GM13977 (cell line): ENCODE data around the gene PRDM4.
"Not testable (repeated sequence)": the region's sequence is repeated elsewhere in the genome, so short reads cannot be mapped to it uniquely, and the experiment has no call there.

Experiments used
- DNase-seq: peaks from one replicate; pipeline ENCODE4 v3.0.0; 2012; ENCODE audit warnings: low spot score
- in situ Hi-C: fragments of 300-500 bp; cut with MboI; formaldehyde crosslinking; loops from one replicate; pipeline ENCODE4 v1.12.0; 2022; ENCODE audit warnings: low sequenced_read_pairs, low pct_unique_long_range_greater_than_20kb, mixed read lengths, inconsistent platforms; ENCODE audit not compliant: unreplicated experiment
- TF ChIP-seq, protein P1 (sequence below): IDR thresholded peaks from 2 replicates; pipeline ENCODE4 v1.5.1; 2012; ENCODE audit warnings: mild to moderate bottlenecking, control low read depth; ENCODE audit not compliant: insufficient read depth; ENCODE audit errors: extremely low read depth, missing control alignments

PRDM4 gene

DNA sequence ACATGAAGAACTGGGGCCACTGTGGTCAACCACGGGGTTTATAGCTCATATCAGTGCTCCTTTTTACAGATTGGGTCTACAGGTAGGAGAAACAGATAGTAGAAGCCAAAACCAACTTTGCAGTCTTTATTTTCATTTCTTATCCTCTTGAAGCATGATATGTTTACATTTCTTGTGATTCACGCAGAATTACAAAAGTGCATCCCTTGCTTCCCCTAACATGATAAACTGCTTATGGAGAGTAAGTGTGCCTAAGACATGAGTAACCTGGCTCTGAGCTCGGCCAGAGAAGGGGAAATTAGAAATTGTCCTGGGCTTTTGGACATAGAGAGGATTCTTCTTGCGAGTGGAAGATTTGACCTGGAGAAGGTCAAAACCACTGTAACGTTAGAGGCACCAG is 56.9 kb downstream of the PRDM4 start:
- in situ Hi-C loops, result no loop called here
- TF ChIP-seq, protein P1, sequence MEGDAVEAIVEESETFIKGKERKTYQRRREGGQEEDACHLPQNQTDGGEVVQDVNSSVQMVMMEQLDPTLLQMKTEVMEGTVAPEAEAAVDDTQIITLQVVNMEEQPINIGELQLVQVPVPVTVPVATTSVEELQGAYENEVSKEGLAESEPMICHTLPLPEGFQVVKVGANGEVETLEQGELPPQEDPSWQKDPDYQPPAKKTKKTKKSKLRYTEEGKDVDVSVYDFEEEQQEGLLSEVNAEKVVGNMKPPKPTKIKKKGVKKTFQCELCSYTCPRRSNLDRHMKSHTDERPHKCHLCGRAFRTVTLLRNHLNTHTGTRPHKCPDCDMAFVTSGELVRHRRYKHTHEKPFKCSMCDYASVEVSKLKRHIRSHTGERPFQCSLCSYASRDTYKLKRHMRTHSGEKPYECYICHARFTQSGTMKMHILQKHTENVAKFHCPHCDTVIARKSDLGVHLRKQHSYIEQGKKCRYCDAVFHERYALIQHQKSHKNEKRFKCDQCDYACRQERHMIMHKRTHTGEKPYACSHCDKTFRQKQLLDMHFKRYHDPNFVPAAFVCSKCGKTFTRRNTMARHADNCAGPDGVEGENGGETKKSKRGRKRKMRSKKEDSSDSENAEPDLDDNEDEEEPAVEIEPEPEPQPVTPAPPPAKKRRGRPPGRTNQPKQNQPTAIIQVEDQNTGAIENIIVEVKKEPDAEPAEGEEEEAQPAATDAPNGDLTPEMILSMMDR, result no peak
- no peak for DNase-seq

DNA sequence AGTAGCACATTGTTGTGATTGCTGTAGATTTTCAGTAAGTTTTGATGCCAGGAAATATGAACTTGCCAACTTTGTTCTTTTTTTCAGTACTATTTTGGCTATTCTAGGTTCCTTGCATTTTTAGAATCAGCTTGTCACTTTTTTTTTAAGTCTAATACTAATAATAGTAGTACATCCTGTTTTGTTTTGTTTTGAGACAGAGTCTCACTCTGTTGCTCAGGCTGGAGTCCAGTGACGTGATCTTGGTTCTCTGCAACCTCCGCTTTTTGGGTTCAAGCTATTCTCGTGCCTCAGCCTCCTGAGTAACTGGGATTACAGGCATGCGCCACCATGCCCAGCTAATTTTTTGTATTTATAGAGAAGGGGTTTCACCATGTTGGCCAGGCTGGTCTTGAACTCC is 58.8 kb downstream of the PRDM4 start:
- in situ Hi-C loops, result no loop called here
- DNase-seq, result no peak
- TF ChIP-seq, protein P1, result no peak

DNA sequence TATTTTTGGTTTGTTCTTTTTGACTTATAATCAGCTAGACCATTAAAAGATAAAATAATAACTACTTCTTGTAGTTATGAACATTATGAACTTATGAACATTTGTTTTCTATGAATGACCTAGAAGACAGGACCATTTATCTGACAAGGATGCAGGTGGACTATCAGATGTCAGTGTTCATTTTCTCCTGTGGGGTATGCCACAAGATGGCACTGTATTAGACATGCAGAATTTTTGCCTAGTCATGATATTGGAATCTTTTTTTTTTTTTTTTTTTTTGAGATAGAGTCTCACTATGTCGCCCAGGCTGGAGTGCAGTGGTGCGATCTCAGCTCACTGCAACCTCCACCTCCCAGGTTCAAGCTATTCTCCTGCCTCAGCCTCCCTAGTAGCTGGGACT is 65.2 kb downstream of the PRDM4 start:
- in situ Hi-C loops, DNase-seq: not testable (repeated sequence)
- TF ChIP-seq, protein P1, result peak; percentile 16

DNA sequence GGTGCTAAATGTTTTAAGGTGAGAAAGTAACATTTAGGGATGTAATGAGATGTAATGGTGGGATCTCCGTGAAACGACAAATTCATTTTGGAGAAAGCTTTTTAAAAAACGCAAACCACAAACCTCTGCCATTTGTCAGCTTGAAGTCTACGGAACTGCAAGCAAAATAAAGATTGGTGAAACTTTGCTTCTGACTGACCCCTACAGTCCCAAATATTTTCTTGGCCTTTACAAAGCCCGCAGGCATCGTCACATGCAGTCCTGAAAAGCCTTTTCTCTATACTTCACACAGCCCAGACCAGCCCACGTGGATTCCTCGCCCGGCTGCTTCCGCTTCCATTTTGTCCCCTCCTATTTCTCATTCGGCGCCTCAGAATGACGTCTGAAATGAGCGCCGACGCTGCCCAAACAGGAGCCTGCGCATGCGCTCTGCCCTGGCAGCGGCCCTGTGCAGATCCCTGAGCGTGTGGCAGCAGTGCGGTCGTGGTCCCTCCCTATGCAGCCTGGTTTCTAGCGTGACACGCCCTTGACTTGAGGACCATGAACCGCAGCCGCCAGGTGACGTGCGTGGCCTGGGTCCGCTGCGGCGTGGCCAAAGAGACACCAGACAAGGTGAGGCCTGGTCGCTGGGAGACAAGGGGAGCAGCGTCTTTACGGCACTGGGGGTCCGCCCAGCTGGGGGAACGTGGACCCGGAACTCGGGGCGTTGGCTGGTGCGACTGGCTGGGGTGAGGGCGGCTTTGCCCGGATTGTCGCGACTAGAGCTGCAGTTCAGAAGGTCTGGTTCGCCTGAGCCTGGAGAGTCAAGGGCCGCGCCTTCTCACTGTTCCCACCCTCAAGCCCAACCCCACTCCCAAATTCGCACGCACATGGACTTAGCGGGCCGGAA is 75.3 kb downstream of the PRDM4 start, which contains the start of gene PWP1:
Gene PWP1 (plus strand): TSS at position 440 of the 889 bp plus-strand sequence. CDS start 101 bp downstream, at position 541.
- in situ Hi-C loops, result loop anchor here (10.0 kb wide), 1 partner anchor 199 kb away; no protein-coding TSS in a partner anchor
- peak; percentile 94 for DNase-seq
- TF ChIP-seq, protein P1, result no peak

DNA sequence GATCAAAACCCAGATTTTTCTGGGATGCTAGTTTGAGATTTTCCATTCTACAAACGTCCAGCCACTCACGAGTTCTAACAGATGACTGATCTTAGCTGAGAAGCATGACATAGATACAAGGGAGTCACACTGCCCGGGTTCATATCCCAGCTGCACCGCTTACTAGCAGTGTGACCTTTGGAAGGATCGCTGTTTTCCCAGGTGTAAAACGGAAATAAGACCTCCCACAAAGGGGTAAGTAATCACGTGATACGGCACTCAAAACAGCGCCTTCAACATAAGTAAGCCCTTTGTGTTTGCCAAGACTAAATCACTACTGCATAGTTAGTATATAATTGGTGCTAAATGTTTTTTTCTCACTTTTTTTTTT is 76.0 kb downstream of the PRDM4 start:
- TF ChIP-seq, protein P1, result no peak
- DNase-seq, result no peak
- in situ Hi-C loops, result loop anchor here (10.0 kb wide), 1 partner anchor 200 kb away; no protein-coding TSS in a partner anchor

DNA sequence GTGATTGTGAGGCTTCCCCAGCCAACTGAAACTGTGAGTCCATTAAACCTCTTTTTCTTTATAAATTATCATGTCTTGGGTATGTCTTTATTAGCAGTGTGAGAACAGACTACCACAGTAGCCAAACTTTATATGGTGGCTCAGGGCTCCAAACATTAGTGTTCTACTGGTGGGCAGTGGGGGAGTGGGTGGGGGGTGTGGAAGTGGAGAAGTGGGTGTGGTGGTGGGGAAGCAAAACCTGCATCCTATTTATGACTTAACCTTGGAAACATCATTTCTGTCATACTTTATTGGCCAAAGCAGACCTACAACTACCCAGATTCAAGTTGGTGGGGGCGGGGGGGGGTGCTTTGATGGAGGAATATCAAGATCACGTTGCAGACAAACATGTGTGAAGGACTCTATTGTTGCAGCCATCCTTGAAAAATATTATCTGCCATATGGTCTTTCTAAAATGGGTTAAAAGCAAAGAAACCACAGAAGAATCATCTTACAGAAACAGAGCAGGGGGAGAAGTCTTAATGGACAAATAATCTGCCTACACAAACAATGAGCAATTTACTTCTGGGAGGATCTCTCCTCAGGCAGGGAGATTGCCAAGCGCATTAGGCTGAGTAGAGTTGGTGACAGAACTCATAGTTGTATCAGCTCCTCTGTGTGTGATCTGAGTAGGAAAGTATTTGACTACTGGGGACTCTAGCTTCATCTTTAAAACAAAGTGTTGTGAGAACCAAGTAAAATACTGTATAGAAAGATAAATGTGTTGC is 76.7 kb downstream of the PRDM4 start:
- in situ Hi-C loops, result loop anchor here (10.0 kb wide), 1 partner anchor 201 kb away; no protein-coding TSS in a partner anchor
- DNase-seq, result no peak
- TF ChIP-seq, protein P1, result no peak
